Myocyte (in vitro differentiated cells): Measurements from ENCODE around the gene NBAS. TPM values are rescaled to one million over a fixed set of nuclear protein-coding genes. Genes with fewer than 3 reads are reported as not detected.
A peak's percentile ranks its signal among the peaks of the same experiment; 100 is the strongest.

ENCODE experiments used
- DNase-seq: peaks from one replicate; pipeline ENCODE4 v3.0.0-alpha.2; 2012; ENCODE audit warnings: low read depth
- total RNA-seq: library from RNA; depleted of rRNA; stranded (reverse); fragments of >200 nt; gene quantifications from 2 replicates; pipeline ENCODE4 v1.2.3, GENCODE V29; 2014

NBAS gene
- total RNA-seq, 1 donor from 2014 or later = 56.6 TPM

DNA sequence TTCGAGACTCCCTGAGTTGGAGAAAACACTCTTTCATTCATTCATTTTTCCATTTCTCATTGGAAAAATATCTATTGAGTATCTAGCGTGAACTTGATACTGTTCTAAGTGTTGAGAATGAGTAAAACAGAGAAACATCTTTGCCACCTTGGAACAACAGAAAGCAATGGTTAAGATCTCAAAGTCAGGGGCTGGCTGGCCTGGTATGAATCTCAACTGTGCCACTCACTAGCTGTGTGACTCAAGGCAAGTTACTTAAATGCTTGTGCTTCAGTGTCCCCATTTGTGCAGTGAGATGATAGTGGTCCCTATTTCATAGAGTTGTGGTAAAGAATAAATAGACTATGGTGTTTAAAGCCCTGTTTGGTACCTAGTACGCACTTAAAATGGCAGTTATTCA, 415.2 kb downstream of the NBAS start:
- no peak for DNase-seq

DNA sequence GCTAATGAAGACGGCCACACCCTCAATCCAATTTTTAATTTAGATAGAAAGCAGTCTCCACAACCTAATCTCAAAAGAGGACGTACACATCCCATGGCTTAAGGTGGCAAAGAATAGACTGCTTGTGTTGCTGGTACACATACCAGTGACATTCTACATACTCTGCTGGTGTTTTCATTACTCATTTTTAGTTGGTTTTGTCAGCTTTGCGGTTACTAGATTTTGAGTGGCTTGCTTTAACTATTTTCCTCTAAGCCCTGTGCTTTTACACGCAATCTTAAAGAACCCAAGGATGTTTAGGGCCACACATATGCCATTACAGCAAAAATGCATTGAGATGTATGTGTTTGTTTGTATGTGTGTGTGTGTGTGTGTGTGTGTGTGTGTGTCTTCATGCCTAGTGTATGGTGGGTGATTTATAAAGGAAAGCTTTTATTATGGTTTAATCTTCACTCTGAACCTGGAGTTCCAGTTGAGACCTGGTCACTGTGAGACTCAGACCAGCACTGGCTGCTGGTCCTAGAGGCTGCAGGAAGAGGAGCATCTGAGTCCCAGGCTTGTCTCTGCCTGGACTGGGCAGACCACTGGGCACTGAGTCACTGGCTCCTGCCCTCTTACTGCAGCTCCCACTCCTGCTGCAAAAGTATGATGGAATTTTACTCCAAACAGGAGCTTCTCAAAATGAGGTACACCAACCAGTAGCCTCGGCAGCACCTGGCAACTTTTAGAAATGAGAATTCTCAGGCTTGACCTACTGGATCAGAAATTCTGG, 415.9 kb downstream of the NBAS start:
- DNase-seq = no peak

DNA sequence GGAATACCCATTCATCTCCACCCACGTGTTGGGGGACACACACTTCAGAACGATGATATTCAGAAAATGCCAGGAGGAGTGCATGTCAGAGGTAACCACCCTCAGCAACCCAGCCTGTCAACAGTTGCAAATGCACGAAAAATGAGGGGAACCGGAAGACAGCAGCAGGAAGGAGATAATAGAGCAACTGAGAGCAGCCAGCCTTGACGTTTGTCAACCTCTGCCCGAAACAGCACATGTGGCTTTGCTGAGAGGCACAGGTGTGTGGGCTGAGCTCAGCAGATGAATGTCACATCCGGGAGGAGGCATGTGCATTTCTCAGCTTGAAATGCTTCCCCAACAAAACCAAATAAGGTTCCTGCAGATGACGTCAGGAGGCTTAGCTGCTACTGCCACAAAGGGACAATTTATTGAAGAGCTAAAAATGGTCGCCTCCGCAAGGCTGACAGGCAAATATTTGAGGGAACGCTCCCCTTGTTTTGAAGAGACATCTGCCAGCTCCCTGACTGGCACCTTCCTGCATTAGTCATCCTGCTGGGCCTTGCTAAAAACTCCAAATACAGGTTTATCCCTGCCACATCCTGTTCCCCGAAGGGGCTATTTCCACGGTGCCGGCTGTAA, 419.0 kb downstream of the NBAS start:
- peak; percentile 28 for DNase-seq

DNA sequence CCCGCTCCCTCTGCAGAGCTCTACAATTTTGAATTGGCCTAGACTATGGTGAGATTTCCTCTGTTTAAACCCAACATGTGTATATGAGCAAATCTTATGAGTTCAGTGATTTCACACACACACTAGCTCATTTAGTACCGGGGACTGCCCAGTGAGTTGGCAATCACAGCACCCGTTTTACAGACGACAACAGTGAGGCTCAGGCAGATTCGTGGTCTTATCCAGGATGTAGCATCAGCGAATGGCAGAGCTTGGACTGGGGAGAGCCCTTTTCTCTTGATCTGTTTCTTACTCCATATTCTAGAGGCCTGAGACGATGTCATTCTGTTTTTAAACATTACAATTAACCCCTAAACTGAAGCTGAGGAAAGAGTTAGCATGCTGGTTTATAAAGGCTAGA, 419.9 kb downstream of the NBAS start:
- no peak for DNase-seq

DNA sequence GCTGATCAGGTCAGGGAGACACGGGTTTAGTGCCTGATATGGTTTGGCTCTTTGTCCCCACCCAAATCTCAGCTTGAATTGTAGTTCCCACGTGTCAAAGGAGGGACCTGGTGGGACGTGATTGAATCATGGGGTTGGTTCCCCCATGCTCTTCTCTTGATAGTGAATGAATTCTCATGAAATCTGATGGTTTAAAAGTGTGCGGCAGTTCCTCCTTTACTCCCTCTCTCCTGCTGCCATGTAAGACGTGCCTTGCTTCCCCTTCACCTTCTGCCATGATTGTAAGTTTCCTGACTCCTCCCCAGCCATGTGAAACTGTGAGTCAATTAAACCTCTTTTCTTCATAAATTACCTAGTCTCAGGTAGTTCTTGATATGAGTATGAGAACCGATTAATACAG, 424.5 kb downstream of the NBAS start:
- no peak for DNase-seq

DNA sequence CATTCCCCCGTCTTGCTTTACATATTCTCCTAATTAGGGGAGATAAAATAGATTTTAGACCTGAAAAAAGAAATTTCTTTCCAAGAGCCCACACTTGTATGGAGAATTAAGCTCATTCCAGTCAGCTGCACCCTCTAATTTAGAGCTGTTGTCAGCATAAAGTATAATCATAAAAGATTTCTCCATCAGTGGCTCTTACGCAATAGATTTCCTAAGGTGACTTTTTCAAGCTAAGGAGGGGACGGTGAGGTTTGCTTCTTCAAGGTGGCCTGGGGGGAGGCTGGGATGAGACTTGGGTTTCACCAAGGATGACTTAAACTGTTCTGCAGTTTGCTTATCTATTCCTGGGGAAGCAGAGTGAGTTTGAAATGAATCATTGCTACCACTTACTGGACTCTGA, 426.2 kb downstream of the NBAS start:
- DNase-seq = no peak

DNA sequence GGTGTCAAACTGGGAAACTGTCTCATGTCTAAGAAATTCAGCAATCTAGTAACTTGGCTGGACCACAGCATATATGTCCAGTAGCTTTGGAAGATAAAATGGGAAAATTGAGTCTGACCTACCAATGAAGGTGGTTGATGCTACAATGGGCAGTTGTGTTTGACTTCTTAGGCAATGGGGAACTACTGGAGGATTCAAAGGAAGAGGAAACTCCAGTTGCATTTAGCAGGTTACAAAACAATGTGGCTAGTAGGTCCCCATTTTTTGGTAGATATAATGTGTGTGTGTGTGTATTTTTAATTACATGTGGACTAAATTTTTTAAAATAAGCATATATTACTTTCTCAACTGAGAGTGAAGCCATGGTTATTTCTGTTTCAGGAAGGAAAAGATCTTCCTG, 427.7 kb downstream of the NBAS start:
- no peak for DNase-seq

DNA sequence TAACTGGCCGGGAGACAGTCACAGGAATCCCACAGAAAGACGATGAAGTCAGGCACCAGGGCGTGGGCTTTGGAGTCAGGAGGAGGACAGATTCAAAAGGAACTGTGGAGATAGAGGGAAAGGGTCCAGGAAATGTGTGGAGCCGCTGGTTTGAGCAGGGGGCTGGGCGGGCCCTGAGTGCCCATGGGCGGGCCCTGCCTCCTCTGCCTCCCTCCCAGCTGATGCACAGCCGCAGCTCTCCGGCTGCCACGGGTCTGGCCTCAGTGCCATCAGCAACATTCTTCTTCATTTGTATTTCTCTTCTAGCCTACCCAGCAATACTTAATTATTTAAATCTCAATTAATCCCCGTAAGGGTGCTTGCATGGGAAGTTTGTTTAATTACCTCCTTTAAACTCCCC, 432.3 kb downstream of the NBAS start:
- DNase-seq = no peak

DNA sequence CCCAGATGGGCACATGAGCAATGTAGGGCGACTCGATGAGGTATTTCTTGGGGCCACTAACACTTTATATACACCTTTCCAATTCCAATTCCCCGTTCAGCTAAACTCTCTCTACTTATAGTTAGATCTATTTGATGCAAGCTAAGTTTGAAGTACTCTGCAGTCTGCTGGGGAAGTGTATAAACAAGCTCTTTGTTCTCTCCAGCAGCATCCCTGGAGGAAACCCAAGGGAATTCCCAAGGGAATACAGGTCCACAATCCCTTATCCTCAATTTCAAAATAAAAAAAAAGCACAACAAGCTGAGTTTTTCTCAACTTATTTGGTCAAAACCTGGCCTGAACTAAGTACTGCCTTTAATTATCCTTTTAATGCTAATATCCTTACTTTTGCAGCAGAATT, 433.3 kb downstream of the NBAS start:
- DNase-seq = no peak

DNA sequence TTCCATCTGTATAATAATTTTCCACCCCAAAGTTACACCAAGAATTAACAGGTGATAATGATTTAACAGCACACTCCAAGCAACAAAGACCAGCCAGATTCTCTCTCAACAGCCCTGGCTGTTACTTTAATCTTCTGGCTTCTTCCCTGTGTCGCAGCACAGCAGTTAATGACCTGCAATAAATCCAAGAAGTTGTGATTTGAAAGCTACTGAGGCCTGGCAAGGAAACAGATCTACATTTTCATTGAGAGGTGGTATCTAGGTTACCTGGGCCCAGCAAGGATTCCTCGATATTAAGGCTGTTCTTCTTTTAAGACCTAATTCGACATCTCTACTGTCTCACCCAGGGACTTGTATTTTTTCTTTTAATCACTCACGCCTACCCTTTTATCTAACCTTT, 433.8 kb downstream of the NBAS start:
- DNase-seq = no peak

DNA sequence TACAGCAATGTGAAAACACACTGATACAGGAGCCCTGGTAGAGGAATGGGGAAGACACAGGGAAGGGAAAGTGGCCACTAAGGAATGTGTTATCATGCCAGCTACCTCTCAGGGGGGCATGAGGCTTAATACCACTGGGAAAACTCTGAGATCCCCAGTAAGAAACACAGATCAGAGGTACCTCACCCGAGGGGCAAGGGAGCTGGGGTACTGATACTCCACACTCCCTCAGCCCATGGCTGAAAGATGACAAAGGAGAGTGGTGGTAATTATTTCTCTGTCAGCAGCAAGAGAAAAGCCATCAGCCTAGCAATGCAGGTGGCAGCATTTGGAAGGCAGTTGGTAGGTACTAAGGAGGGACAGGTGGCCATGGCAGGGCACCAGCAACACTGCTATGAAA, 434.8 kb downstream of the NBAS start:
- DNase-seq = no peak

DNA sequence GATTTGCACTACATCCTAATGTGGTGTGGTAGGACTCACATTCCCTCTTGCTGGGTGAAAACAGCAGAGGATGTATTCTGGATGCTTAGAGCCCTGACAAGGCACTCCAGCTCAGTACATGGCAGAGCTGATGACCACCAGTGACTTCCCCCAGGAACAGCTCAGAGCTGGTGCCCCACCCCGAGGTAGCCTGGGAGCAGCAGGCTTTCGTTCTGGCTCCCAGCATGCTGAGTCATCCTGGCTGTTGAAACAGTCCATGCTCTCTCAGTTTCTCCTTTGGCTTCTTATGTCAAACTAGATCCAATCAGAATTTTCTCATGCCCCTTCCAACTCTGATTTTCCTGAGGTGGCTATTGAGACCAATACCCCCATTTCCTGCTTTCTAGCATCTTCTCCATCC, 438.2 kb downstream of the NBAS start:
- DNase-seq = no peak

DNA sequence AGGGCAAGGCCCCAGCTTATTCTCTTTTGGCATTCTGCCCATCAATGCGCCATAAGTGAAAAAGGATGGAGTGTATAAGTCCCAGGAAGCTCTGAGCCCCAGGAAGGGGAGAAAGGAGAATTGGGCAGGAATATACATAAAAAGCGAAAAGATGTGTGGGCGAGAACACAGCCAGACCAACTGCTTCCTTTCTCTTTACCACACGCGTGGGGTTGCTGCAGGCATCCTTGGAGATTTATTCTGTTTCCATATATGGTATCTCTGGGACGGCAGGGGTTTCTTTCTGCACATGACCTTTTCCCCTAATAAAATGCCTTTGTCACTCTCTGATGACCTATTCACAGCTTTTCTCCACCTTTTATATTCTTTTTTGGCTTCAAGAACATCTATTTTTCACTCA, 440.5 kb downstream of the NBAS start:
- DNase-seq = no peak

DNA sequence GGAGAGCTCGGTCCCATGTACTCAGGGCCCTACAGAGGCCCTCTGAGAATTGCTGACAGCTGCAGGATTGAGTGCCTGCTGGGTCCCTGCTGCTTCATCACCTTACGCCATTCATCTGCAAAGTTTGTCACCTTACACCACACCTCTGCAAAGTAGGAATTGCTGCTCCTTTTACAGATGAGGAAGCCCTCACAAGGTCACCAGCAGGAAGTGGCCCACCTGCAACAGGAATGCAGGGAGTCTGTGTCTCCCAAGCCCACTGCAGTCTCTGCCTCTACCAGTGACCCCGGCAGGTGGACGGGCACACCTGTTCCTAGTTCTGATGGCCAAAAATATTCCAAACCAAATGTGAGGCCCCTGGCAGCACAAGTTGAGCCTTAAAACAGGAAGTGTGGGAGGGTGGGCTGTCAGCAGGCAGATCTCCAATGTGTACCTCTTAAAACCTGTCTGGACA, 441.4 kb downstream of the NBAS start:
- DNase-seq = no peak

DNA sequence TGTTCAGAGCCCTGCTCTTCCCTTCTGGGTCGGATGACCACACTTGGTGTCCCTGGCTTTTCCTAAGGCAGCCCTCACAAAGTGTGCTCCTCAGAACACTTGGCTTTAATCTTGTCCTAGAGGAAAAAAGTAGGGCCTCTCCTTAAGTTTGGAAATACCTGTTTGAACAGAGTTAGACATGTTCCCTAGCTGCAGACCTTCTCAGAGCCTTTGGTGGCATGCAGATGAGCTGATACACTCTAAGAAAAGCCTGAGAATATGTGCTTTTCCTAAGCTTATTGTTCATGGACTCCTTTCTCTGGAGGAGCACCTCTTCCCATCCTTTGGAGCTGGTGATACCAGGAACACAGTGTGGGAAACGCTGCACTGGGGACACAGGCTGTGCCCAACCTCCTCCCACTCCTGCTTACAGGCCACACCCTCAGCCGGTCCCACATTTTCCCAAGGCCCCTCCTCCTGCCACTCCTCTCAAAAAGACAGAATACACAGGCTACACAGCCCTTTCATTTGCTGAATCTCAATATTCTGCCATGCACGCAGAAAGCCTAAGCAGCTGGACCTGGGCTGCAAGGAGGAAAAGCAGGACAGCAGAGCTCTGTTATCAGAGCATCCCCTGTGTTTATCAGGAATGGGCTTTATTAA, 443.6 kb downstream of the NBAS start:
- DNase-seq = no peak

Other genes starting within 250 kb of the NBAS start
- 69.6 and 89.1 TPM in 2 replicates for gene DDX1, start 30.5 kb upstream of the NBAS start, total RNA-seq